ENCODE results near the gene RASA2. TPM values are rescaled to one million over a fixed set of nuclear protein-coding genes. Genes with fewer than 3 reads are reported as not detected.
A peak's percentile ranks its signal among the peaks of the same experiment; 100 is the strongest.

The RASA2 gene
- total and polyA plus RNA-seq, 9 of the 15 experiments (the other 6 are each of a cell fraction or from before 2014, with no cell fraction given) = 2.0 to 12.8 (median 9.5) TPM

- TF ChIP-seq MGA (IDR thresholded peaks at IDR 0.05) = 0 out of 2 replicates have a peak, but pooled peaks have one; percentile 16
- TF ChIP-seq SMARCA4 (IDR thresholded peaks at IDR 0.05) = peak; percentile 45; the same call in 1 of the 2 replicates
- no peak for TF ChIP-seq TCF7L2 (IDR thresholded peaks at IDR 0.05; ENCODE audit: low read depth, low read length)
- peak; percentile 49 for TF ChIP-seq L3MBTL2 (IDR thresholded peaks at IDR 0.05)
- TF ChIP-seq ARID1B (IDR thresholded peaks at IDR 0.05) = peak; percentile 58
- TF ChIP-seq ZEB2 (IDR thresholded peaks at IDR 0.05) = 0 out of 2 replicates have a peak, but pooled peaks have one; percentile 15
- TF ChIP-seq C11orf30 (IDR thresholded peaks at IDR 0.05; ENCODE audit: low read depth) = peak; percentile 73
- TF ChIP-seq, protein P1, sequence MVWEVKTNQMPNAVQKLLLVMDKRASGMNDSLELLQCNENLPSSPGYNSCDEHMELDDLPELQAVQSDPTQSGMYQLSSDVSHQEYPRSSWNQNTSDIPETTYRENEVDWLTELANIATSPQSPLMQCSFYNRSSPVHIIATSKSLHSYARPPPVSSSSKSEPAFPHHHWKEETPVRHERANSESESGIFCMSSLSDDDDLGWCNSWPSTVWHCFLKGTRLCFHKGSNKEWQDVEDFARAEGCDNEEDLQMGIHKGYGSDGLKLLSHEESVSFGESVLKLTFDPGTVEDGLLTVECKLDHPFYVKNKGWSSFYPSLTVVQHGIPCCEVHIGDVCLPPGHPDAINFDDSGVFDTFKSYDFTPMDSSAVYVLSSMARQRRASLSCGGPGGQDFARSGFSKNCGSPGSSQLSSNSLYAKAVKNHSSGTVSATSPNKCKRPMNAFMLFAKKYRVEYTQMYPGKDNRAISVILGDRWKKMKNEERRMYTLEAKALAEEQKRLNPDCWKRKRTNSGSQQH (CRISPR knock-in tag; IDR thresholded peaks at IDR 0.05) = no peak
- 0 out of 4 replicates have a peak, but pooled peaks of 1 of the 2 experiments have one; percentile 24 for TF ChIP-seq FOXK2 (conservative IDR thresholded peaks at IDR 0.05 in 1 of 2, IDR thresholded peaks at IDR 0.05 in 1 of 2; ENCODE audit: low read depth in 2 of 2)
- TF ChIP-seq PTRF (tag; IDR thresholded peaks at IDR 0.05) = 0 out of 2 replicates have a peak, but pooled peaks have one; percentile 36
- TF ChIP-seq ZNF316 (IDR thresholded peaks at IDR 0.05) = peak; percentile 72; the same call in 1 of the 2 replicates
- peak; percentile 66; the same call in 1 of the 2 replicates for TF ChIP-seq NFE2 (IDR thresholded peaks at IDR 0.05; ENCODE audit: low read depth)
- TF ChIP-seq RFX1 (IDR thresholded peaks at IDR 0.05) = peak; percentile 41
- peak; percentile 75 for TF ChIP-seq DPF2 (IDR thresholded peaks at IDR 0.05)
- peak; percentile 18; the same call in 1 of the 2 replicates for TF ChIP-seq LEF1 (IDR thresholded peaks at IDR 0.05)
- TF ChIP-seq MYBL2 (IDR thresholded peaks at IDR 0.05; ENCODE audit: low read depth) = peak; percentile 37; the same call in 1 of the 2 replicates
- no peak for TF ChIP-seq MYBL2 (CRISPR knock-in tag; IDR thresholded peaks at IDR 0.05; ENCODE audit: borderline replicate concordance)
Observed at GRCh38 chr3:141466633-141467169, 20.1 kb upstream of the RASA2 start (continued).

Data from K562 (cell line).